ENCODE data around the gene ZNF264.

GRCh38 chr19:57262044-57262443, 70.7 kb downstream of the ZNF264 start:
- TF ChIP-seq CTCF (IDR thresholded peaks at IDR 0.05; ENCODE audit: insufficient read depth, low read length) (no peak), POLR2AphosphoS5 (IDR thresholded peaks at IDR 0.05; ENCODE audit: low read depth) (no peak)
